ENCODE measurements around the gene ZBED6.
"Not testable (repeated sequence)": the region's sequence is repeated elsewhere in the genome, so short reads cannot be mapped to it uniquely, and the experiment has no call there.

ZBED6 gene

GRCh38 chr1:203754455-203754864 is 41.0 kb upstream of the ZBED6 start:
- H4K8ac ChIP-seq (ENCODE audit: low read depth, low read length): no peak overlapping the region
- no peaks in the 10 kb centered on the region for H3K36me3 ChIP-seq (replicated peaks in 1 of 2; ENCODE audit: control insufficient read depth in 2 of 2, insufficient read depth in 2 of 2, low read length in 2 of 2)
- H2AFZ ChIP-seq (ENCODE audit: low read length): peak overlapping the region; percentile 48
- H3K4me2 ChIP-seq (ENCODE audit: insufficient read depth, low read length, poor library complexity, severe bottlenecking): no peak overlapping the region
- H3K27ac ChIP-seq (replicated peaks; ENCODE audit: low read length): no peak overlapping the region
- no peak overlapping the region for H2BK120ac ChIP-seq (ENCODE audit: low read depth, low read length)
- H3K4me3 ChIP-seq (ENCODE audit: low read length in 2 of 2): no peak overlapping the region
- H3K27me3 ChIP-seq (ENCODE audit: control insufficient read depth in 3 of 3, insufficient read depth in 3 of 3, low read depth in 1 of 3, low read length in 3 of 3): no peaks in the 10 kb centered on the region
- no peak for DNase-seq (ENCODE audit: low spot score)
- no peak overlapping the region for H4K91ac ChIP-seq (ENCODE audit: low read depth, low read length, poor library complexity)
- no peak overlapping the region for H3K14ac ChIP-seq (ENCODE audit: low read length)
- no peak overlapping the region for H3K23ac ChIP-seq (ENCODE audit: low read depth, low read length, poor library complexity)
- H3K9ac ChIP-seq (ENCODE audit: low read depth, low read length, poor library complexity): no peak overlapping the region
- H2BK12ac ChIP-seq (ENCODE audit: low read length): no peak overlapping the region
- no CpG with 5 or more reads among the region's 4 CpGs for WGBS, 2 donors (ENCODE audit: extremely low coverage in 2 of 2, insufficient read length in 2 of 2, insufficient replicate concordance in 1 of 2)
- no peak overlapping the region for H2BK15ac ChIP-seq (ENCODE audit: low read length)
- H3K4ac ChIP-seq (ENCODE audit: low read length): no peak overlapping the region
- no peak overlapping the region for H2AK5ac ChIP-seq (ENCODE audit: low read depth, low read length)
- H3K18ac ChIP-seq (ENCODE audit: low read length): no peak overlapping the region
- H3K79me1 ChIP-seq (ENCODE audit: low read depth, low read length): no peaks in the 10 kb centered on the region
- H3K9me3 ChIP-seq (replicated peaks in 1 of 2; ENCODE audit: control insufficient read depth in 2 of 2, insufficient read depth in 1 of 2, low read depth in 1 of 2, low read length in 2 of 2): no peaks in the 10 kb centered on the region
- no peak overlapping the region for H2BK5ac ChIP-seq (ENCODE audit: low read length)
- H3K4me1 ChIP-seq (ENCODE audit: control insufficient read depth in 2 of 2, insufficient read depth in 1 of 2, low read depth in 1 of 2, low read length in 2 of 2): no peaks in the 10 kb centered on the region

DNA sequence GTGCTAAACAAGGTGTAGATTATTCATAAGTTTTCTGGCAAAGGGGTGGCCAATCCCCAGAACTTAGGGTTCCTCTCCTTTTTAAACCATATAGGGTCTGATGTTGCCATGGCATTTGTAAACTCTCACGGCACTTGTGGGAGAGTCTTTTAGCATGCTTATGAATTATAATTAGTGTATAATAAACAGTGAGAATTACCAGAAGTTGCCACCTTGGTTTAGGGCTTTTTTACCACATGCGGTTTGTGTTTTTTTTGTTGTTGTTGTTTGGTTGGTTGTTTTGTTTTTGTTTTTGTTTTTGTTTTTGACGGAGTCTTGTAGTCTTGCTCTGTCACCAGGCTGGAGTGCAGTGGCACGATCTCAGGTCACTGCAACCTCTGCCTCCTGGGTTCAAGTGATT is 39.4 kb upstream of the ZBED6 start:
- DNase-seq (ENCODE audit: low spot score): no peak
- Histone ChIP-seq H3K4me2 (ENCODE audit: insufficient read depth, low read length, poor library complexity, severe bottlenecking) (no peak overlapping the region), H2AK5ac (ENCODE audit: low read depth, low read length) (no peak overlapping the region), H2BK120ac (ENCODE audit: low read depth, low read length) (no peak overlapping the region), H2AFZ (ENCODE audit: low read length) (no peak overlapping the region), H3K23ac (ENCODE audit: low read depth, low read length, poor library complexity) (no peak overlapping the region), H3K4me3 (ENCODE audit: low read length in 2 of 2) (no peak overlapping the region), H4K91ac (ENCODE audit: low read depth, low read length, poor library complexity) (no peak overlapping the region), H3K27me3 (ENCODE audit: control insufficient read depth in 3 of 3, insufficient read depth in 3 of 3, low read depth in 1 of 3, low read length in 3 of 3) (no peaks in the 10 kb centered on the region), H2BK5ac (ENCODE audit: low read length) (no peak overlapping the region), H2BK15ac (ENCODE audit: low read length) (no peak overlapping the region), H3K79me1 (ENCODE audit: low read depth, low read length) (no peaks in the 10 kb centered on the region), H3K14ac (ENCODE audit: low read length) (no peak overlapping the region), H3K4me1 (ENCODE audit: control insufficient read depth in 2 of 2, insufficient read depth in 1 of 2, low read depth in 1 of 2, low read length in 2 of 2) (peaks cover 0 to 5% of the 10 kb centered on the region in 2 donors), H3K4ac (ENCODE audit: low read length) (no peak overlapping the region), H3K27ac (replicated peaks; ENCODE audit: low read length) (no peak overlapping the region), H4K8ac (ENCODE audit: low read depth, low read length) (no peak overlapping the region), H3K18ac (ENCODE audit: low read length) (no peak overlapping the region), H2BK12ac (ENCODE audit: low read length) (no peak overlapping the region), H3K9ac (ENCODE audit: low read depth, low read length, poor library complexity) (no peak overlapping the region), H3K9me3 (replicated peaks in 1 of 2; ENCODE audit: control insufficient read depth in 2 of 2, insufficient read depth in 1 of 2, low read depth in 1 of 2, low read length in 2 of 2) (no peaks in the 10 kb centered on the region), H3K36me3 (replicated peaks in 1 of 2; ENCODE audit: control insufficient read depth in 2 of 2, insufficient read depth in 2 of 2, low read length in 2 of 2) (no peaks in the 10 kb centered on the region)
- 100% methylated on average over 1 of the region's 4 CpGs; no CpG with 5 or more reads in 1 of the 2 donors for WGBS, 2 donors (ENCODE audit: extremely low coverage in 2 of 2, insufficient read length in 2 of 2, insufficient replicate concordance in 1 of 2)

DNA sequence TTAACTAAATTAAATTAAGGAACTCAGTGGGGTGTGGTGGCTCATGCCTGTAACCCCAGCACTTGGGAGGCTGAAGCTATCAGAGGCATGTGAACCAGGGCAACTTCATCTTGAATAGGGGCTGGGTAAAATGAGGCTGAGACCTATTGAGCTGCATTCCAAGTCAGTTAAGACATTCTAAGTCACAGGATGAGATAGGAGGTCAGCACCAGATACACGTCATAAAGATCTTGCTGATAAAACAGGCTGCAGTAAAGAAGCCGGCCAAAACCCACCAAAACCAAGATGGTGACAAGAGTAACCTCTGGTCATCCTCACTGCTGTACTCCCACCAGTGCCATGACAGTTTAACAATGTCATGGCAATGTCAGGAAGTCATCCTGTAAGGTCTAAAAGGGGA is 36.7 kb upstream of the ZBED6 start:
- DNase-seq (ENCODE audit: low spot score); H2AFZ ChIP-seq (ENCODE audit: low read length); H3K4me1 ChIP-seq (ENCODE audit: control insufficient read depth in 2 of 2, insufficient read depth in 1 of 2, low read depth in 1 of 2, low read length in 2 of 2); H3K27ac ChIP-seq (replicated peaks; ENCODE audit: low read length); H2BK12ac ChIP-seq (ENCODE audit: low read length); H3K9me3 ChIP-seq (replicated peaks in 1 of 2; ENCODE audit: control insufficient read depth in 2 of 2, insufficient read depth in 1 of 2, low read depth in 1 of 2, low read length in 2 of 2); H3K4ac ChIP-seq (ENCODE audit: low read length); H3K4me2 ChIP-seq (ENCODE audit: insufficient read depth, low read length, poor library complexity, severe bottlenecking); H3K27me3 ChIP-seq (ENCODE audit: control insufficient read depth in 3 of 3, insufficient read depth in 3 of 3, low read depth in 1 of 3, low read length in 3 of 3); H3K14ac ChIP-seq (ENCODE audit: low read length); H3K9ac ChIP-seq (ENCODE audit: low read depth, low read length, poor library complexity); H3K36me3 ChIP-seq (replicated peaks in 1 of 2; ENCODE audit: control insufficient read depth in 2 of 2, insufficient read depth in 2 of 2, low read length in 2 of 2); H2BK120ac ChIP-seq (ENCODE audit: low read depth, low read length); H3K4me3 ChIP-seq (ENCODE audit: low read length in 2 of 2); H3K79me1 ChIP-seq (ENCODE audit: low read depth, low read length); H4K8ac ChIP-seq (ENCODE audit: low read depth, low read length); H2BK5ac ChIP-seq (ENCODE audit: low read length); H3K23ac ChIP-seq (ENCODE audit: low read depth, low read length, poor library complexity); H2BK15ac ChIP-seq (ENCODE audit: low read length); H3K18ac ChIP-seq (ENCODE audit: low read length); H4K91ac ChIP-seq (ENCODE audit: low read depth, low read length, poor library complexity); H2AK5ac ChIP-seq (ENCODE audit: low read depth, low read length): not testable (repeated sequence)
- WGBS, 2 donors (ENCODE audit: extremely low coverage in 2 of 2, insufficient read length in 2 of 2, insufficient replicate concordance in 1 of 2): no CpG with 5 or more reads among the region's 2 CpGs

- DNase-seq (ENCODE audit: low spot score): no peak
- Histone ChIP-seq H3K36me3 (replicated peaks in 1 of 2; ENCODE audit: control insufficient read depth in 2 of 2, insufficient read depth in 2 of 2, low read length in 2 of 2) (no peaks in the 10 kb centered on the region), H3K4ac (ENCODE audit: low read length) (no peak overlapping the region), H3K9ac (ENCODE audit: low read depth, low read length, poor library complexity) (no peak overlapping the region), H3K18ac (ENCODE audit: low read length) (no peak overlapping the region), H2BK5ac (ENCODE audit: low read length) (no peak overlapping the region), H2BK12ac (ENCODE audit: low read length) (no peak overlapping the region), H2BK15ac (ENCODE audit: low read length) (no peak overlapping the region), H2BK120ac (ENCODE audit: low read depth, low read length) (no peak overlapping the region), H4K8ac (ENCODE audit: low read depth, low read length) (no peak overlapping the region), H3K4me3 (ENCODE audit: low read length in 2 of 2) (no peak overlapping the region), H3K4me1 (ENCODE audit: control insufficient read depth in 2 of 2, insufficient read depth in 1 of 2, low read depth in 1 of 2, low read length in 2 of 2) (peaks cover 0 to 5% of the 10 kb centered on the region in 2 donors), H3K14ac (ENCODE audit: low read length) (no peak overlapping the region), H3K27me3 (ENCODE audit: control insufficient read depth in 3 of 3, insufficient read depth in 3 of 3, low read depth in 1 of 3, low read length in 3 of 3) (peaks cover 0 to 2% (median 0%) of the 10 kb centered on the region in 3 experiments), H3K79me1 (ENCODE audit: low read depth, low read length) (no peaks in the 10 kb centered on the region), H3K27ac (replicated peaks; ENCODE audit: low read length) (no peak overlapping the region), H3K9me3 (replicated peaks in 1 of 2; ENCODE audit: control insufficient read depth in 2 of 2, insufficient read depth in 1 of 2, low read depth in 1 of 2, low read length in 2 of 2) (no peaks in the 10 kb centered on the region), H2AFZ (ENCODE audit: low read length) (no peak overlapping the region), H2AK5ac (ENCODE audit: low read depth, low read length) (no peak overlapping the region), H4K91ac (ENCODE audit: low read depth, low read length, poor library complexity) (no peak overlapping the region), H3K23ac (ENCODE audit: low read depth, low read length, poor library complexity) (no peak overlapping the region), H3K4me2 (ENCODE audit: insufficient read depth, low read length, poor library complexity, severe bottlenecking) (no peak overlapping the region)
- WGBS, 2 donors (ENCODE audit: extremely low coverage in 2 of 2, insufficient read length in 2 of 2, insufficient replicate concordance in 1 of 2): no CpG with 5 or more reads among the region's 3 CpGs
Measured at GRCh38 chr1:203760506-203760905, 34.9 kb upstream of the ZBED6 start.
